Measurements from ENCODE around the gene FRA10AC1. TPM values are rescaled to one million over a fixed set of nuclear protein-coding genes. Genes with fewer than 3 reads are reported as not detected.

The FRA10AC1 gene
- total and polyA plus RNA-seq, 8 donors = 1.2 to 42.0 (median 7.7) TPM

DNA sequence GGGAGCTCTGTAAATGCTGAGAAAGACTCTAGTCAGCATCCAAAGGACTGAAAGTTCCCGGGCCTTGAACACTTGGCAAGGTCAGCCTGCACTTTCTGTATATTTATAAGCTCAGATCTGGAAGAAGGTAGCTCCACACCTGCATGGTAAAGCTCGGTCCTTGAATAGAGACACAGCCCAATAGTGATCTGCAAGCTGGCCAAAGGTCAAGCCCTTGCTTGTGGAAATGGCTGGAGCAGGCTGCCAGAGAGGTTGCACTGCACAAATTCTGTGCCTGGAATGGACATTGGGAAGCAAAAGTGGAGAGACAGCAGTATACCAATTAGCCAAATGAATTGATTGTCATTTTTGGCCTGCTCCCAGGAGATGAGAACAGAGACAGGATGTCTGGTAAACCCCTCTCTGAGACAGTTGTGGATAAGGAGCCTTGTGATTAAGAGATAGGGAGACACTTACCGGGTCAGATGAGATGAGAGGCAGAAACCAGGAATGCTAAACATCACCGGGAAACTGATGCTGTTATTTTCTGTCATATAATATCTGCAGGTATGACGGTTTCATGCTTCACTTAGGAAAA lies 8.0 kb upstream of the FRA10AC1 start:
- no peak overlapping the region for H3K27ac ChIP-seq
- DNase-seq = no peak
- H3K9me3 ChIP-seq = no peaks in the 10 kb centered on the region
- no peak overlapping the region for H3K4me3 ChIP-seq
- H3K4me1 ChIP-seq = no peaks in the 10 kb centered on the region
- no peaks in the 10 kb centered on the region for H3K27me3 ChIP-seq
- TF ChIP-seq POLR2A (IDR thresholded peaks at IDR 0.05) (no peak), POLR2AphosphoS5 (IDR thresholded peaks at IDR 0.05) (no peak), EP300 (IDR thresholded peaks at IDR 0.05) (no peak)
- TF ChIP-seq, protein P1, sequence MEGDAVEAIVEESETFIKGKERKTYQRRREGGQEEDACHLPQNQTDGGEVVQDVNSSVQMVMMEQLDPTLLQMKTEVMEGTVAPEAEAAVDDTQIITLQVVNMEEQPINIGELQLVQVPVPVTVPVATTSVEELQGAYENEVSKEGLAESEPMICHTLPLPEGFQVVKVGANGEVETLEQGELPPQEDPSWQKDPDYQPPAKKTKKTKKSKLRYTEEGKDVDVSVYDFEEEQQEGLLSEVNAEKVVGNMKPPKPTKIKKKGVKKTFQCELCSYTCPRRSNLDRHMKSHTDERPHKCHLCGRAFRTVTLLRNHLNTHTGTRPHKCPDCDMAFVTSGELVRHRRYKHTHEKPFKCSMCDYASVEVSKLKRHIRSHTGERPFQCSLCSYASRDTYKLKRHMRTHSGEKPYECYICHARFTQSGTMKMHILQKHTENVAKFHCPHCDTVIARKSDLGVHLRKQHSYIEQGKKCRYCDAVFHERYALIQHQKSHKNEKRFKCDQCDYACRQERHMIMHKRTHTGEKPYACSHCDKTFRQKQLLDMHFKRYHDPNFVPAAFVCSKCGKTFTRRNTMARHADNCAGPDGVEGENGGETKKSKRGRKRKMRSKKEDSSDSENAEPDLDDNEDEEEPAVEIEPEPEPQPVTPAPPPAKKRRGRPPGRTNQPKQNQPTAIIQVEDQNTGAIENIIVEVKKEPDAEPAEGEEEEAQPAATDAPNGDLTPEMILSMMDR (IDR thresholded peaks at IDR 0.05) = no peak
- intact Hi-C loops (cut with DNase I; ENCODE audit: low total_unique reads) = no loop called here
- H3K36me3 ChIP-seq = no peaks in the 10 kb centered on the region
- WGBS, 5 donors = 65 to 74% (median 71%) methylated on average over 5 of the region's 5 CpGs

DNA sequence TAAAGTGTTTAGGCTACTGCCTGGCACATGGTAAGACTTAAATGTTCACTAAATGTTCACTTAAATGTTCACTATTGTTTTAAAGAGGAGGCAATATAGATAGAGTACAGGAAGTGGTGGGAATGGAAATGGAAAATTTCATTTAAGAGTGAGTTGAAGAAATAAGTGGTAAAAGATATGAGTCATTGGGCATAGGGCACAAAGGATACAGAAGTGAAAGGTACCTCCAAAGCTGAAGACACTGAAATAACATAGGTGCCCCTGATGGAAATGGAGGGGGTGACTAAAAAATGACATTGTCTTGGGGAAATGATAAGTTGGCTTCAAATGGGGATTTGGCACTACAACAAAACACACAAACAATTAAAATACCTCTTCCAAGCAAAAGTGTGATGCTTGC lies 5.2 kb upstream of the FRA10AC1 start:
- intact Hi-C loops (cut with DNase I; ENCODE audit: low total_unique reads) = no loop called here
- Histone ChIP-seq H3K27ac (no peak overlapping the region), H3K9me3 (no peaks in the 10 kb centered on the region), H3K4me3 (no peak overlapping the region), H3K4me1 (peaks cover 0 to 11% (median 4%) of the 10 kb centered on the region in 4 donors), H3K27me3 (no peaks in the 10 kb centered on the region), H3K36me3 (no peaks in the 10 kb centered on the region)
- TF ChIP-seq, protein P1 (IDR thresholded peaks at IDR 0.05) = no peak
- no peak for TF ChIP-seq POLR2AphosphoS5 (IDR thresholded peaks at IDR 0.05)
- no peak for TF ChIP-seq POLR2A (IDR thresholded peaks at IDR 0.05)
- no peak for TF ChIP-seq EP300 (IDR thresholded peaks at IDR 0.05)
- DNase-seq = no peak

DNA sequence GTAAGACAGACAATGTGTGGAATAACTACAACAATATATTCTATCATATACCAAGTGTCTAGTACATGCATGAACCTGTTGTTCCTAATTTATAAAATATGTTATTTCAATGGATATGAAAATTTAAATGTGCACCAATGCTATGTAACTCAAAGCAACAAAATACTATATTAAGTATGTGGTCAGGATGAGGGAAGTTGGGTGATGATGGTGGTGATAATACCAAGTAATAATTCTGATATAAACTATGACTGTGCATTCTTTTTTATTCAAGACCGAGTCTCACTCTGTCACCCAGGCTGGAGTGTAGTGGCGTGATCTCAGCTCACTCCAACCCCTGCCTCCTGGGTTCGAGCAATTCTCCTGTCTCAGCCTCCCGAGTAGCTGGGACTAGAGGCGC lies 2.1 kb upstream of the FRA10AC1 start:
- Histone ChIP-seq H3K36me3 (peaks cover 2 to 5% (median 4%) of the 10 kb centered on the region in 4 donors), H3K9me3 (no peaks in the 10 kb centered on the region), H3K4me1 (peaks cover 9 to 33% (median 19%) of the 10 kb centered on the region in 4 donors), H3K27me3 (no peaks in the 10 kb centered on the region), H3K27ac (no peak overlapping the region), H3K4me3 (no peak overlapping the region)
- WGBS, 5 donors = 92 to 99% (median 95%) methylated on average over 5 of the region's 5 CpGs
- intact Hi-C loops (cut with DNase I; ENCODE audit: low total_unique reads) = loop anchor here (5.0 kb wide), 1 partner anchor 113 kb away; no protein-coding TSS in a partner anchor
- DNase-seq = no peak
- TF ChIP-seq POLR2A (IDR thresholded peaks at IDR 0.05) = no peak
- TF ChIP-seq POLR2AphosphoS5 (IDR thresholded peaks at IDR 0.05) = no peak
- TF ChIP-seq EP300 (IDR thresholded peaks at IDR 0.05) = no peak
- TF ChIP-seq, protein P1 (IDR thresholded peaks at IDR 0.05) = no peak

DNA sequence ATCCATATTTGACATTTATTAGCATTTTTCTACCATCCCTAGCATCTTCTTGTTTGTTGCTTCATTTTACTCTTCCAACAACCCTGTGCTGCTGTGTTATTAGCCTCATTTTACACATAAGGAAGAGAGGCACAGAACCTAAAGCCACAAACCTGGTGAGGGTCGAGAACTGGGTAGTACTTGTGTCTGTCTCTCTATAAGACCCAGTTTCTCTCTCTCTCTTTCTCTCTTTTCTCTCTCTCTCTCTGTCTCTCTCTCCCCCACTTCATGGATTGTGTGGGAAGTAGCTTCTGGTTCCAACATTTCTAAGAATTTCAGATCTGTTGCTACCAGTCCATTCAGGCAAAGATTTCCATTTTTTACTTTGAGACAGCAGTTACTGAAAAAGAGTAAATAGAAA lies 1.4 kb upstream of the FRA10AC1 start:
- H3K27ac ChIP-seq = no peak overlapping the region
- 61 to 85% (median 74%) methylated on average over 1 of the region's 1 CpG for WGBS, 5 donors
- intact Hi-C loops (cut with DNase I; ENCODE audit: low total_unique reads) = loop anchor here (5.0 kb wide), 1 partner anchor 113 kb away; no protein-coding TSS in a partner anchor

More for the DNA sequence above, 1.4 kb upstream of the FRA10AC1 start:
- Histone ChIP-seq H3K36me3 (peaks cover 6 to 11% (median 9%) of the 10 kb centered on the region in 4 donors), H3K4me1 (peaks cover 9 to 33% (median 19%) of the 10 kb centered on the region in 4 donors), H3K9me3 (no peaks in the 10 kb centered on the region), H3K27me3 (no peaks in the 10 kb centered on the region), H3K4me3 (no peak overlapping the region)
- no peak for DNase-seq
- TF ChIP-seq POLR2AphosphoS5 (IDR thresholded peaks at IDR 0.05) (no peak), EP300 (IDR thresholded peaks at IDR 0.05) (no peak), POLR2A (IDR thresholded peaks at IDR 0.05) (no peak)
- TF ChIP-seq, protein P1 (IDR thresholded peaks at IDR 0.05) = no peak

Data from stomach (tissue), 9 donors.